Stimulated activated CD4-positive, alpha-beta T cell treated with anti-CD3 and anti-CD28 coated beads, Interleukin-15, amount 100 ng/mL, for 24 hours (primary cell): ENCODE data around the gene A4GNT.

Source experiments
- DNase-seq: peaks from one replicate; pipeline ENCODE4 v3.0.0-alpha.2; 2020

A4GNT gene

GRCh38 chr3:138078096-138078495, 54.1 kb downstream of the A4GNT start:
- no peak for DNase-seq
